Mononuclear cell (primary cell): ENCODE data around the gene SMG6. TPM values are rescaled to one million over a fixed set of nuclear protein-coding genes. Genes with fewer than 3 reads are reported as not detected.
"Not testable (repeated sequence)": the region's sequence is repeated elsewhere in the genome, so short reads cannot be mapped to it uniquely, and the experiment has no call there.

Source experiments
- H3K27me3 ChIP-seq: 2 replicates; pipeline ENCODE4 v1.6.0; 2011; ENCODE audit warnings: low read length, control low read depth; ENCODE audit not compliant: insufficient read depth
- H3K4me1 ChIP-seq: 2 replicates; pipeline ENCODE4 v1.5.1; 2011; ENCODE audit warnings: mild to moderate bottlenecking, low read length, control low read depth; ENCODE audit not compliant: insufficient read depth
- H3K4me3 ChIP-seq: 2 replicates; pipeline ENCODE4 v1.5.1; 2011; ENCODE audit warnings: mild to moderate bottlenecking, low read length, moderate library complexity
- H3K9me3 ChIP-seq: 2 replicates; pipeline ENCODE4 v1.5.1; 2011; ENCODE audit warnings: low read depth, mild to moderate bottlenecking, control low read depth, low read length
- total RNA-seq: library from RNA; depleted of rRNA; stranded (reverse); fragments of >200 nt; gene quantifications from one replicate; pipeline ENCODE4 v1.2.3, GENCODE V29; 2012

The SMG6 gene
- total RNA-seq, 1 donor: 21.8 TPM

GRCh38 chr17:2018716-2019510 is 284.7 kb downstream of the SMG6 start:
- no peaks in the 10 kb centered on the region for H3K9me3 ChIP-seq
- peaks cover 12% of the 10 kb centered on the region for H3K4me1 ChIP-seq
- H3K27me3 ChIP-seq: peaks cover 11% of the 10 kb centered on the region
- H3K4me3 ChIP-seq: no peak overlapping the region

- no peaks in the 10 kb centered on the region for H3K9me3 ChIP-seq
- H3K27me3 ChIP-seq: peaks cover 2% of the 10 kb centered on the region
- H3K4me3 ChIP-seq: no peak overlapping the region
- no peaks in the 10 kb centered on the region for H3K4me1 ChIP-seq
Observed at GRCh38 chr17:2017274-2017941, 286.2 kb downstream of the SMG6 start.

DNA sequence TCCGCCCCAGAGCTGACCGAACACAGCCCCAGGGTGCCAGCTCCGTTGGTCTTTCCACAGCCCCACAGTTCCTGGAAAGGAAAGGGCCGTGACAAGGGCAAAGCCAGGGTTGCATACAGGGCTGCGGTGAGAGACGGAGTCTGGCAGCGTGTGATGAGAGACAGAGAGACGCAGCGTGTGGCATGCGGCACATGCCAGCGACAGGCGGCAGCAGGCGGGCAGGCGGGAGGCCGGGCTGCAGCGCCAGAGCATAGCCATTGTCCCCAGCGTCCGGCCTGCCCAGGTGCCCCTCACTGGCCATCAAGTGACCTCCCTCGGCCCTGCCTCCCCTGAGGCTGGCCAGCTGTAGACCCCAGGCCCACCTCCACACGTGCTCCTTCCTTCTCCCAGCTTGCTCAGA is 287.1 kb downstream of the SMG6 start:
- H3K4me3 ChIP-seq: no peak overlapping the region
- H3K27me3 ChIP-seq: no peaks in the 10 kb centered on the region

GRCh38 chr17:2015314-2015713 is 288.3 kb downstream of the SMG6 start:
- Histone ChIP-seq H3K9me3 (no peaks in the 10 kb centered on the region), H3K4me3 (no peak overlapping the region), H3K4me1 (no peaks in the 10 kb centered on the region), H3K27me3 (no peaks in the 10 kb centered on the region)

More for the DNA sequence above, 287.1 kb downstream of the SMG6 start:
- Histone ChIP-seq H3K9me3 (no peaks in the 10 kb centered on the region), H3K4me1 (no peaks in the 10 kb centered on the region)

- no peaks in the 10 kb centered on the region for H3K9me3 ChIP-seq
- no peaks in the 10 kb centered on the region for H3K27me3 ChIP-seq
- H3K4me1 ChIP-seq: no peaks in the 10 kb centered on the region
- H3K4me3 ChIP-seq: no peak overlapping the region
Observed at GRCh38 chr17:2013994-2014317, 289.6 kb downstream of the SMG6 start.

DNA sequence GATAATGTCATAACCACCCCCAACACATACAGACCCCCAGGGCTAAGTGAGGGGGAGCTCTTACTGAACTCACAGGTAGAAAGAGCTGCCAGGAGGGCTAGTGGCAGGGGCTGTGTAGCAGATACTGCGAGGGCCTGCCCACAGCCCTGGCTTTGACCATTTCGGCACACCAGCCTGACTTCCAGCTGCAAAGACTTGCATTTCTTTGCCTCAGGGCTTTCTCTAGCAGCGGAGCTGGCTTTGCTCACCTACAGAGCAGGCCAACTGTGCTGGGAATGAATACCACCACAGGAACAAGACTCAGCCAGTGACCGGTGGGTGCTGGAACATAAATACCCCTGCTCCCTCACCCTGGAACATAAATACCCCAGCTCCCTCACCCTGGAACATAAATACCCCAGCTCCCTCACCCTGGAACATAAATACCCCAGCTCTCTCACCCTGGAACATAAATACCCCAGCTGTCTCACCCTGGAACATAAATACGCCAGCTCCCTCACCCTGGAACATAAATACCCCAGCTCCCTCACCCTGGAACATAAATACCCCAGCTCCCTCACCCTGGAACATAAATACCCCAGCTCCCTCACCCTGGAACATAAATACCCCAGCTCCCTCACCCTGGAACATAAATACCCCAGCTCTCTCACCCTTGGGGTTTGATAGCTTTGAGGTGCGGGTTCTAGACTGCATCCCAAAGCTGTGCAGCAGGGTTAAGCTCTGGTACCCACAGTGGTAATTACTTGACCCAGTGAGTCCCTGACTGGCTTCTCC is 290.2 kb downstream of the SMG6 start:
- H3K9me3 ChIP-seq, H3K4me1 ChIP-seq, H3K27me3 ChIP-seq, H3K4me3 ChIP-seq: not testable (repeated sequence)

DNA sequence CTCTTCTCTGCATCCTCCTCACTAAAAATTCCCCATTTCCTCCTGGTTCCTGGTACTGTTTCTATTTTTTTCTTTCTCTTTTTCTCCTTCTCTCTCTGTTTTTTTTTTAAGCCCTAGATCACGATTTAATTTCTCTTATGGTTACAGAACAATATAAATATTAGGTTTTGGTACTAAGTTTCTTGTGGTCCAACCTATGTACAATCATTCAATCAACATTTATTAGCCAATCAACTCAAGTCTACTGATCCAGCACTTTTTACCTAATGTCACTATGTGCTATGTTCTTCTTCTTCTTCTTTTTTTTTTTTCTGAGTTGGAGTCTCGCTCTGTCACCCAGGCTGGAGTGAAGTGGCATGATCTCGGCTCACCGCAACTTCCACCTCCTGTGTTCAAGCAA is 291.1 kb downstream of the SMG6 start:
- H3K27me3 ChIP-seq: no peaks in the 10 kb centered on the region
- no peaks in the 10 kb centered on the region for H3K9me3 ChIP-seq
- H3K4me3 ChIP-seq: no peak overlapping the region
- no peaks in the 10 kb centered on the region for H3K4me1 ChIP-seq

- H3K4me1 ChIP-seq: no peaks in the 10 kb centered on the region
- H3K4me3 ChIP-seq: no peak overlapping the region
- H3K9me3 ChIP-seq: no peaks in the 10 kb centered on the region
- no peaks in the 10 kb centered on the region for H3K27me3 ChIP-seq
Observed at GRCh38 chr17:2011411-2012371, 291.9 kb downstream of the SMG6 start.

Other genes starting within 250 kb of the SMG6 start
- 16.4 TPM for gene HIC1, start 248.7 kb downstream of the SMG6 start, total RNA-seq
- gene SRR, start 165 bp upstream of the SMG6 start, total RNA-seq: 2.1 TPM
- gene TSR1, start 32.7 kb upstream of the SMG6 start, total RNA-seq: 33.5 TPM
- 52.9 TPM for gene SGSM2, start 33.7 kb upstream of the SMG6 start, total RNA-seq
- 18.1 TPM for gene MNT, start 97.3 kb upstream of the SMG6 start, total RNA-seq
- gene METTL16, start 208.1 kb upstream of the SMG6 start, total RNA-seq: 50.3 TPM